Erythroblast (primary cell): Measurements from ENCODE around the gene FBXL7.

Experiments used
- GATA1 ChIP-seq: IDR thresholded peaks from 2 replicates; pipeline ENCODE4 v1.6.1; 2011; ENCODE audit warnings: low read depth, mild to moderate bottlenecking, control low read depth, low read length, moderate library complexity
- POLR2A ChIP-seq: IDR thresholded peaks from 2 replicates; pipeline ENCODE4 v1.6.1; 2011; ENCODE audit warnings: mild to moderate bottlenecking, low read length

GRCh38 chr5:15637886-15638285 is 137.9 kb downstream of the FBXL7 start:
- TF ChIP-seq POLR2A, result no peak
- TF ChIP-seq GATA1, result no peak
